Endothelial cell of umbilical vein (primary cell): ENCODE data around the gene PCDH7. TPM values are rescaled to one million over a fixed set of nuclear protein-coding genes. Genes with fewer than 3 reads are reported as not detected.
A peak's percentile ranks its signal among the peaks of the same experiment; 100 is the strongest.

ENCODE experiments used
- BruUV-seq: library from RNA; stranded (reverse); fragments of 400-500 nt; replicated peaks from 2 replicates; lab custom pipeline; 2021; lab: Mats Ljungman, UMichigan
- CTCF ChIA-PET: fragments of 300-600, 350-600 bp; sonication (Branson Sonifier 250); formaldehyde crosslinking; loops from one replicate; lab custom pipeline; 2021; ENCODE audit warnings: antibody characterized with exemption, inconsistent platforms; lab: Charles Lee
- POLR2A ChIA-PET: fragments of 300-600, 350-600 bp; sonication (Branson Sonifier 250); formaldehyde crosslinking; loops from one replicate; lab custom pipeline; 2021; ENCODE audit warnings: antibody characterized with exemption, inconsistent platforms; lab: Charles Lee
- DNase-seq: peaks from one replicate; pipeline ENCODE4 v3.0.0-alpha.2; 2011; ENCODE audit warnings: low read depth, low spot score
- FAIRE-seq: peaks from 2 replicates; lab custom pipeline; 2011; peaks lifted over from hg19 to GRCh38; lab: Jason Lieb, UNC
- H2AFZ ChIP-seq: 2 replicates; pipeline ENCODE4 v1.6.0; 2012; ENCODE audit warnings: low read depth, low read length, control low read depth, inconsistent platforms
- H3K27ac ChIP-seq: 2 replicates; pipeline ENCODE4 v1.5.1; 2011; ENCODE audit warnings: low read depth, mild to moderate bottlenecking, control low read depth, low read length, moderate library complexity; ENCODE audit not compliant: insufficient read depth
- H3K27me3 ChIP-seq, 2 experiments: 2 replicates each; pipeline versions ENCODE4 v1.6.0 to v1.6.1; 2011; ENCODE audit warnings: low read length in 2 of 2, mixed read lengths in 1 of 2; ENCODE audit not compliant: control insufficient read depth in 2 of 2, insufficient read depth in 2 of 2
- H3K36me3 ChIP-seq, 2 experiments: 2 replicates in 1 of 2; 3 replicates in 1 of 2; pipeline ENCODE4 v1.5.1; 2011; ENCODE audit warnings: low read length in 2 of 2, mild to moderate bottlenecking in 1 of 2, moderate library complexity in 1 of 2; ENCODE audit not compliant: control insufficient read depth in 2 of 2, insufficient read depth in 2 of 2; ENCODE audit errors: extremely low read depth in 1 of 2
- H3K4me1 ChIP-seq: 3 replicates; pipeline ENCODE4 v1.5.1; 2011; ENCODE audit warnings: mild to moderate bottlenecking, low read length; ENCODE audit not compliant: control insufficient read depth, insufficient read depth; ENCODE audit errors: extremely low read depth
- H3K4me2 ChIP-seq: 2 replicates; pipeline ENCODE4 v1.6.1; 2011; ENCODE audit warnings: low read length, control low read depth, mixed read lengths; ENCODE audit not compliant: insufficient read depth
- H3K4me3 ChIP-seq, 3 experiments: fragments of 200-600 bp in 1 of 3; sonication (generic), shearing (Covaris generic) in 1 of 3; replicated peaks in 1 of 3; 2 replicates each; pipeline ENCODE4 v1.5.1; 2011 to 2016; ENCODE audit warnings: control low read depth in 3 of 3, low read length in 3 of 3, mild to moderate bottlenecking in 2 of 3, inconsistent platforms in 1 of 3, low read depth in 1 of 3, moderate library complexity in 1 of 3; ENCODE audit not compliant: insufficient read depth in 1 of 3
- H3K79me2 ChIP-seq: 2 replicates; pipeline ENCODE4 v1.6.0; 2012; ENCODE audit warnings: low read length, inconsistent platforms; ENCODE audit not compliant: control insufficient read depth, insufficient read depth
- H3K9ac ChIP-seq: replicated peaks from 2 replicates; pipeline ENCODE3; 2011; ENCODE audit warnings: low read length, control low read depth; ENCODE audit not compliant: insufficient read depth; ENCODE audit errors: extremely low read depth
- H3K9me1 ChIP-seq: replicated peaks from 3 replicates; pipeline ENCODE4 v1.6.0; 2011; ENCODE audit warnings: mild to moderate bottlenecking, low read length; ENCODE audit not compliant: control insufficient read depth, insufficient read depth; ENCODE audit errors: extremely low read depth
- H3K9me3 ChIP-seq: replicated peaks from 2 replicates; pipeline ENCODE4 v1.5.1; 2012; ENCODE audit warnings: low read length, inconsistent platforms; ENCODE audit not compliant: control insufficient read depth, insufficient read depth
- H4K20me1 ChIP-seq: replicated peaks from 2 replicates; pipeline ENCODE3; 2011; ENCODE audit warnings: mild to moderate bottlenecking, low read length; ENCODE audit not compliant: control insufficient read depth, insufficient read depth; ENCODE audit errors: extremely low read depth
- EZH2 ChIP-seq: IDR thresholded peaks from 2 replicates; pipeline ENCODE4 v1.6.1; 2012; ENCODE audit warnings: borderline replicate concordance, low read depth, mild to moderate bottlenecking, moderate library complexity, low read length, inconsistent platforms; ENCODE audit not compliant: severe bottlenecking
- FOS ChIP-seq: IDR thresholded peaks from 2 replicates; pipeline ENCODE4 v1.6.1; 2011; ENCODE audit warnings: mild to moderate bottlenecking, low read length, moderate library complexity, borderline replicate concordance; ENCODE audit not compliant: insufficient read depth
- GATA2 ChIP-seq: IDR thresholded peaks from 2 replicates; pipeline ENCODE4 v1.7.0; 2011; ENCODE audit warnings: low read depth, mild to moderate bottlenecking, moderate library complexity, mixed read lengths, low read length; ENCODE audit not compliant: insufficient read length, insufficient read depth
- JUN ChIP-seq: IDR thresholded peaks from 2 replicates; pipeline ENCODE4 v1.6.1; 2011; ENCODE audit warnings: borderline replicate concordance, low read depth; ENCODE audit not compliant: insufficient read length, insufficient read depth
- MAX ChIP-seq: IDR thresholded peaks from 2 replicates; pipeline ENCODE4 v1.6.1; 2011; ENCODE audit not compliant: insufficient read depth, insufficient read length
- MYC ChIP-seq: IDR thresholded peaks from one replicate; pipeline ENCODE4 v1.6.1; 2011; ENCODE audit warnings: mild to moderate bottlenecking, low read depth, low read length
- POLR2A ChIP-seq: IDR thresholded peaks from 2 replicates; pipeline ENCODE4 v1.6.1; 2012; ENCODE audit warnings: low read depth, mild to moderate bottlenecking, control low read depth, low read length
- POLR2AphosphoS5 ChIP-seq: IDR thresholded peaks from 2 replicates; pipeline ENCODE4 v1.6.1; 2012; ENCODE audit warnings: low read depth, mild to moderate bottlenecking, control low read depth, low read length, moderate library complexity; ENCODE audit not compliant: insufficient read depth
- dilution Hi-C: fragments of 300-500 bp; cut with MboI; formaldehyde crosslinking; loops from one replicate; pipeline ENCODE4 v1.15.0; 2019; ENCODE audit warnings: low sequenced_read_pairs; ENCODE audit not compliant: extremely low pct_ligation_motif_present
- intact Hi-C: fragments of 100-400 bp; cut with micrococcal nuclease; formaldehyde crosslinking; loops from one replicate; pipeline ENCODE4 v1.10.0; 2022
- polyA plus RNA-seq, 4 experiments: library from polyadenylated mRNA; depleted of rRNA in 3 of 4; stranded (reverse) in 3 of 4; unstranded in 1 of 4; fragments of >200 nt; gene quantifications; 2 replicates each; pipeline versions ENCODE4 v1.2.1 to v1.2.3, GENCODE V29; 2011 to 2012; ENCODE audit warnings: missing spikeins in 1 of 4
- total RNA-seq: library from RNA; stranded (reverse); gene quantifications from 2 replicates; pipeline ENCODE4 v1.2.3, GENCODE V29; 2021
- TF ChIP-seq, protein P1 (sequence below), 2 donors: IDR thresholded peaks; 1 replicate in 1 of 2; 2 replicates in 1 of 2; pipeline ENCODE4 v1.5.1; 2011; ENCODE audit warnings: low read length in 2 of 2, mild to moderate bottlenecking in 2 of 2, moderate library complexity in 2 of 2, control low read depth in 1 of 2, inconsistent platforms in 1 of 2, low read depth in 1 of 2; ENCODE audit not compliant: insufficient read depth in 1 of 2; ENCODE audit errors: extremely low read depth in 1 of 2

The PCDH7 gene
- total and polyA plus RNA-seq, 2 donors (not counting 3 experiments of a cell fraction or from before 2014, with no cell fraction given): 9.5 to 16.6 TPM

DNA sequence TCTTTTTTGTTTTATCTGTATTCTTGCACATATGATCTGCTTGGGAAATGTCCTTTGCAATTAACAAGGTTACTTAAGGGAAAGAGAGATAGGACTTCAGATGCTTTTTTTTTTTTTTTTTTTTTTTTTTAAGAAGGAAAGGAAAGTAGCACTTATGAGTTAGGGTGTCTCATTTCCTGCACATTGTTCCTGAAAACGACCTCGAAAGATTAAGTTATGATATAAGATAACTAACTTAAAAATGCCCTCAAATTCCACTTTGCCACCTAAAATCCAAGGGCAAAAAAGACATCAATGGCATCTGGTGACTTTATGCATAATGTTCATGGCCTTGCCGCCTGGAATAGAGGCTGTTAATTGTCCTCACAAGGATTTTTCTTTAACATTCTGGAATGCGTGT lies 44.9 kb downstream of the PCDH7 start:
- ChIA-PET CTCF (interaction anchor here (2.9 kb wide), 1 partner anchor 11 kb away, joined by 12 read pairs; no protein-coding TSS in a partner anchor), POLR2A (no interaction called here)
- no TSS peak for BruUV-seq

More for the DNA sequence above, 44.9 kb downstream of the PCDH7 start:
- Histone ChIP-seq H3K4me2 (peak overlapping the region; percentile 58), H3K27ac (peak overlapping the region; percentile 52), H3K4me3 (no peak overlapping the region), H3K79me2 (no peaks in the 10 kb centered on the region), H3K9me3 (no peaks in the 10 kb centered on the region), H3K9ac (no peak overlapping the region), H3K4me1 (peaks cover 79% of the 10 kb centered on the region), H3K9me1 (no peaks in the 10 kb centered on the region), H2AFZ (peak overlapping the region; percentile 54), H3K27me3 (no peaks in the 10 kb centered on the region), H4K20me1 (no peaks in the 10 kb centered on the region), H3K36me3 (no peaks in the 10 kb centered on the region)
- intact Hi-C loops (loop anchor here (5.0 kb wide), 3 partner anchors 97 to 322 kb away; no protein-coding TSS in a partner anchor), dilution Hi-C loops (no loop called here)
- DNase-seq (peak; percentile 59), FAIRE-seq (peak; percentile 59)
- TF ChIP-seq POLR2A (no peak), EZH2 (no peak), FOS (peak; percentile 55), MAX (no peak), POLR2AphosphoS5 (no peak), JUN (peak; percentile 49), GATA2 (peak; percentile 84), MYC (no peak)
- TF ChIP-seq, protein P1, sequence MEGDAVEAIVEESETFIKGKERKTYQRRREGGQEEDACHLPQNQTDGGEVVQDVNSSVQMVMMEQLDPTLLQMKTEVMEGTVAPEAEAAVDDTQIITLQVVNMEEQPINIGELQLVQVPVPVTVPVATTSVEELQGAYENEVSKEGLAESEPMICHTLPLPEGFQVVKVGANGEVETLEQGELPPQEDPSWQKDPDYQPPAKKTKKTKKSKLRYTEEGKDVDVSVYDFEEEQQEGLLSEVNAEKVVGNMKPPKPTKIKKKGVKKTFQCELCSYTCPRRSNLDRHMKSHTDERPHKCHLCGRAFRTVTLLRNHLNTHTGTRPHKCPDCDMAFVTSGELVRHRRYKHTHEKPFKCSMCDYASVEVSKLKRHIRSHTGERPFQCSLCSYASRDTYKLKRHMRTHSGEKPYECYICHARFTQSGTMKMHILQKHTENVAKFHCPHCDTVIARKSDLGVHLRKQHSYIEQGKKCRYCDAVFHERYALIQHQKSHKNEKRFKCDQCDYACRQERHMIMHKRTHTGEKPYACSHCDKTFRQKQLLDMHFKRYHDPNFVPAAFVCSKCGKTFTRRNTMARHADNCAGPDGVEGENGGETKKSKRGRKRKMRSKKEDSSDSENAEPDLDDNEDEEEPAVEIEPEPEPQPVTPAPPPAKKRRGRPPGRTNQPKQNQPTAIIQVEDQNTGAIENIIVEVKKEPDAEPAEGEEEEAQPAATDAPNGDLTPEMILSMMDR (IDR thresholded peaks at IDR 0.05; ENCODE audit: extremely low read depth in 1 of 2, insufficient read depth in 1 of 2, low read depth in 1 of 2, low read length in 2 of 2): no peak
